NCI-H2196 (cell line): ENCODE data around the gene NKX1-2.

Experiments
- DNase-seq: peaks from one replicate; lab custom pipeline; 2025; ENCODE audit not compliant: unreplicated experiment; lab: John Stamatoyannopoulos, UW

Gene NKX1-2

DNA sequence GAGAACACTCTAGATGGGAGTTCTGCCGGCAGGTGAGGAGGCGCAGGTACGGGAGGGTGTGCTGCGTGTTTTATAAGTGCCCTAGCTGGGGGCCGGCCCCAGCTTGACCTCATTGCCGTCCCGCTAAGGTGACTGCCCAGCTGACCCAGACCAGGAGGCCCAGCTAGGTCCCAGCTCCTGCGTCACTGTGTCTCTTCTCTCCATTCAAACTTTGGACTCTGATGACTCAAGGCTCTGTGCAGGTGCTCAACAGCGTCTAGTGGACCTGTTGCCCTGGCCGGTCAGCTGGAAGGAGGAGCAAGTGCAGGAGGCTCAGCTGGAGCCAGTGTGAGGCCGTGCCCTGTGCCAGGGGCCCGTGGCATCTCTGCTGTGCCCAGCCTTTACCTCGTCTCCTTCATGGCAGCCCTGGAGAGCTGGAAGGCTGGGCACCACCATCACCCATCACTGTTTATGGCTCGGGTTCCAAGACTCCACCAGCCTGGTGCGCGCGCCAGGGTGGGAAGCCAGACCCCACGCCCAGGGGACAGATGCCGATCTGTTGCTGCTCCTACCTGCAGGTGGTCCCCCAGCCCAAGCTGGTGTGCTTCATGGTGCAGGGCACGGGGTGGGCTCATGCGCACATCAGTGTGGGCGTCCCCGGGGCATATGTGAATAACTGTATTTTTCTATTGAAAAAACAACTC is 26.3 kb upstream of the NKX1-2 start:
- DNase-seq = no peak

DNA sequence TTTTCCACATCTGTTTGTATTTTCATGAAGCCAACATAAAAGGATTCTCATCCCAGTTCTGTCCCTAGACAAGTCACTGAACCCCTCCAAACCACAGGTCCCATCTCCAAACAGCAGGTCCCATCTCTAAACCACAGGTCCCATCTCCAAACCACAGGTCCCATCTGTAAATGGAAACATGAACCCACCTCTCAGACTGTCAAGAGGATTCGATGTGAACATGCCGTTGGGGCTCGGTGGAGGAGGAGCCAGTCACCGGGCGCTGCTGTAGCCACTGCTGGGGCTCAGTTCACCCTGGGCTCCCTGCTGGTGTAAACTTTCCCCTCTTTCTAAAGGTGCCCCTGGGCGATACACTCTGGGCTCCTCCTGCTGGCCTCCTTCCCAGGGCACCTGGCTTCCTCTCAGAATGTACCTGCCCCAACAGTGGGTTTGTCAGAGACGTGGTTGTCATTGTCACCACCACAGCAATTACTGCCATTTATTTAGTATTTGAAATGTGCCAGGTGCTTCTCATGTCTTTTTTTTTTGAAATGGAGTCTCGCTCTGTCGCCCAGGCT is 24.8 kb upstream of the NKX1-2 start:
- DNase-seq = no peak

DNA sequence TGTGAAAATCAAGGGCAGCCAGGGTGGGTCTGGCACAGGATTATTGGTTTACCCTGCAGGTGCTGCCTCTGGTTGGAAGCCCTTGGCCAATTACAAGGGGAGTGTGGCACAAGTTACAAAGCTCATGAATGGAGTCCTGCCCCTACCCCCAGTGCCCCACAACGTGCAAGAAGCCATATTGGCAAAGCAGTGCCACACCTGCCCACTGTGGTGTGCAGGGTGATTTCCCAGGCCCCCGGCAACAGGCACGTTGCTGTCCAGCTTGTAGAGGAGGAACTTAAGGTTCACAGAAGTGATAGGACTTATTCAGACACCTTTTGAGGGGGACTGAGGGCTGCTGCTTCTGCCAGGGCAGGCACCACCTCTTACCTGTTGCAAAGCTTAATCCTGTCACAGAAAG is 23.2 kb upstream of the NKX1-2 start:
- DNase-seq = no peak

DNA sequence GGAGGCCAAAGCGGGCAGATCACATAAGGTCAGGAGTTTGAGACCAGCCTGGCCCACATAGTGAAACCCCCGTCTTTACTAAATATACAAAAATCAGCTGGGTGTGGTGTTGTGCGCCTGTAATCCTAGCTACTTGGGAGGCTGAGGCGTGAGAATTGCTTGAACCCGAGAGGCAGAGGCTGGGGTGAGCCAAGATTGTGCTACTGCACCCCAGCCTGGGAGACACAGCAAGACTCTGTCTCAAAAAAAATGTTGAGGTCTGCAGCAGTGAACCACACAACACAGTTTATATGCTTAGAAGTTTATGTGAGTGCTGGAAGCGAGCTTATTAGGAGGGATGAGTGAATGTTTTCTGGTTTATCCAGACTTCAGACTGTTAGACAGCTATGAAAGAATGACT is 22.2 kb upstream of the NKX1-2 start:
- no peak for DNase-seq

DNA sequence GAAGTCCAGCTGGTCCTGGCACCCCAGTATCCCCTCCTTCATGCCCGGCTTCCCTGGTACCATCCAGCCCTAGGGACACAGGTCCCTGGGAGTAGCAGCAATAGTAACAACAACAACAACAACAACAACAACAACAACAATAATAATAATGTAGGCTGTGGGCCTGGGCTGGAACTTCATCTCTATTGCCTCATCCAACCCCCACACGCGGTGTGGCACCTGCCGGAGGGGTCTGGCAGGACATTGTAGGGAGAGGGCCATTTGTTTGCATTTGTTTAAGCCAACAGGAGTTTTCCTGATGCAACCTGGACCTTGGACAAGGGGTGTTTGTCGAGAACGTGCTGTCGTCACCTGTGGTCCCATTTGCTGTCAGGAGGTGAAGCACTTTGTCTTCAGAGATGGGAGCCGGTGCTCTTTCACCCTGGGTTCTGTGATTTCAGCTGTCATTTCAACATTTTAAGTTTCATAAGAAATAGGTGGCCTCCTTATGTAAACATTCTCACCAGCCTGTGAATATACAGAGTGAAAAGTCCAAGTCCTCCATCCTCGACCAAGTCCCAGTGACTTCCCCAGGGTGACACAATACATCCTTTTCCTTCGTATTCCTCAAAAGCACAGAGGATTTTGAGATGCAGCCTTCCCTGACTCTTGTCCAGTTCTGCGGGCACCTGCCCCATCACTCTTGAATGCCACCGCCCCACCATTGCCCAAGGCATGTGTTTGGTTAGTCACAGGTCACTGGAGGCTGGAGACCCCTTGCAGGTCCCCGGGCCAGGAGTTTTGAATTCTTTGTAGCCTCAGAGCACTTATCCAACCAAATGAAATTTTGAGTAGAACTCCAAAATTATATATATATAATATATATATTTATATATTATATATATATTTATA is 21.0 kb upstream of the NKX1-2 start:
- no peak for DNase-seq

DNA sequence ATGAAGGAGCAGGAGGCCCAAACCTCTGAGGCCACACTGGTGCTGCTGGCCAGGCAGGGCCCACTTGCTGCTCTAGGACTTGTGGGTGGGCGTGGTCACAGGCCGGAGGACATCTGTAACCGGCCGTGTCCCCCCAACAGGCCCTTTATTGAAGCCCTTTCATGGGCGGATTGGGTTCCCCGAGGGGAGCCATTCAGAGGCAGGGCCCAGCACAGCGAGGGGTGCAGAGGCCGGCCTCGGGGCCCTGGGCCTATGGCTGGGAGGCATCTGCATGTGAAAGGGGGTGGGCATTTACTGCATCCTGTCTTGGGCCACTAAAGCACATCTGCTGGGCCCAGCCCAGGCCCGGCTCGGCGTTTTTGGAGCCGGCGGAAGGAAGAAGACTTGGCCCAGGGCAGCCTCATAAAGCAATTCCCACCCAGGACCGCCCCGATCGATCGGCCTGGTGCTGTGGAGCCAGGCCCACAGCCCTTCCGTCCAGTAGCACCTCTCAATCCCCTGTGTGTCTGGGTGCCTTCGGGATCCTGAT is 20.2 kb upstream of the NKX1-2 start:
- no peak for DNase-seq

DNA sequence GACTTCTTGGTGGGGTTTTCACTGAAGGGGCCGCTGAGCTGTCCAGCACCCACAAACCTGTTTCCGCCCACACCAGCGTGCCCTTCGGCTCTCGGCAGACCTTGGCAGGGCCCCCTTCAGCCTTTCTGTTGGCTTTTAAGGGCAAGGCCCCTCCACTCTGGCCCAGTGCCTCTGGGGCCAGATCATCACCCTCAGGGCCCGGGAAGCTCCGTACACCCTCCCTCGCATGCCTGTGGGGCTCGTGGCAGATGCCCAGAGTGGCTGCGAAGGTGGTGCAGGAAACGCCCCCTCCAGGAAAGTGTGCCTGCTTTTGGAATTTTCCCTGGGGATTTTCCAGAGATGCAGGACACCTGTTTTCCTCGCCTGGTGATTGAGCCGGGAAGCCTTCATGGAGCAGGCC is 18.8 kb upstream of the NKX1-2 start:
- no peak for DNase-seq

DNA sequence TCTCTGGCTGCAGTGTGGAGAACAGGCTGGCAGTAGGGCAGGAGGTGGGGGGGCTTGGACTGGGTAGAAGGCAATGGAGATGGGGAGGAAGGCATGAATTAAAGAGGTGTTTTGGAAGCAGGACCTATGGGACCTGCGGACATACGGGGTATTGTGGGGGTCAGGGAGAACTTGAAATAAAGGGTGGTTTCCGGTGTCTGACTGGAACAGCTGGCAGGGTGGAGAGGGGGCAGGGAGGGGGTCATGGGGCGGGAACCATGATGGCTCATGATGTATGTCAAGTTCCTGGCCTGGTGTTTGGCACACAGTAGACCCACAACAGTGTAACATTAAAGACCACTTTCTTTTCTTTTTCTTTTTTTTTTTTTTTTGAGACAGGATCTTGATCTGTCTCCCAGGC is 17.3 kb upstream of the NKX1-2 start:
- DNase-seq = no peak

DNA sequence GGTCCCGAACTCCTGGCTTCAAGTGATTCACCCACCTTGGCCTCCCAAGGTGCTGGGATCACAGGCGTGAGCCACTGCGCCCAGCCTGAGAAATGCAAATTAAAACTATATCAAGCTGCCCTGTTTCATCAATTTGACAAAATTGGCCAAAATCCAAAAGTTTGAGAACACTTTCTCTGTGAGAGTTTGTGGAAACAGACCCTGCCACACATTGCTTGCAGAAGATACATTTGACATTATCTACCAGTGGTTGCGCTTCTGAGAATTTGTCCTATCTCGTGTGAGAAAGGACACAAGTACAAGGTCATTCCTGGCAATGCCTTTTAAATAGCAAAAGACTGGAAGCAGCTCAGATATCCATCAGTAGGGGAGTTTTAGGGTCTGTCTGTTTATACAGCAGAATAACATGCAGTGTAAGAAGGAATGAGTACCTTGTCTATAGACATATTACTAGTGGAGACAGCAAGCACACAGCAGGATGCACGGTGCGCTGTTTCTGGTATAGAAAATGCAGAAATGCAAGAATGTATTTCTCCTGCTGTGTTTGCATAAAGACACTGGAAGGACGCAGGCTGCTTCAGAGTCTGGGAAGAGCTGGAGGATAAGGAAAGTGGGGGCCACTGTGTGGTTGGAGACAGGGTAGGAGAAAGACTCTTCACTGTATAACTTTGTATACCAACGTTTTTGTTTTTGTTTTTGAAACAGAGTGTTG is 16.1 kb upstream of the NKX1-2 start:
- no peak for DNase-seq

DNA sequence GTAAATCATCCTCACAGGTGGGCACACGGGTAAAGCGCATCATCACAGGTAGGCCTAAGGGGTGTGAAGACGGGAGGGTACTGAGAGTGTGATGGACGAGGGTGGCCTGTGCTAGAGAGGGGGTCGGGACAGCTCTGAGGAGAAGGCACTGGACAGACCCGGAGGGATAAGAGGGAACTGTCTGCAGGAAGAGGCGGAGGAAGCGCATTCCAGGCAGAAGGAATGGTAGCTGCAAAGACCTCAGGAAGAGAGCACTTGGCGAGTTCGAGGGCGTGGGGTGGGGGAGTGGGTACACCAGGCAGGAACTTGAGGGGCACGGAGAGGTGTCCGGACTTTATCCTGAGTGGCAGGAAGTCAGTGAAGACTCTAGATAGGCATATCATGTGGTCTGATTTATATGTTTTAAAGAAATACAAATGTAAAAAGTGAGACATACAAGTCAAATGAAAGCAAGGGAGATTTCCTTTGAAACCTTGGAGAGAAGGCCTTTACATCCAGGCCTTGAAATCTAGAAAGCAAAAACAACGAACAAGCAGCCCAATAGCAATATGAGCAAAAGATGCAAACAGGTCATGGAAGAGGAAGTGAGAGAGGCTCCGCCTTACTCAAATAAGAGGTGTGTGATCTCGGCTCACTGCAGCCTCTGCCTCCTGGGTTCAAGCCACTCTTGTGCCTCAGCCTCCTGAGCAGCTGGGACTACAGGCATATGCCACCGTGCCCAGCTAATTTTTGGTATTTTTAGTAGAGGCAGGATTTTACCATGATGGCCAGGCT is 15.4 kb upstream of the NKX1-2 start:
- no peak for DNase-seq

DNA sequence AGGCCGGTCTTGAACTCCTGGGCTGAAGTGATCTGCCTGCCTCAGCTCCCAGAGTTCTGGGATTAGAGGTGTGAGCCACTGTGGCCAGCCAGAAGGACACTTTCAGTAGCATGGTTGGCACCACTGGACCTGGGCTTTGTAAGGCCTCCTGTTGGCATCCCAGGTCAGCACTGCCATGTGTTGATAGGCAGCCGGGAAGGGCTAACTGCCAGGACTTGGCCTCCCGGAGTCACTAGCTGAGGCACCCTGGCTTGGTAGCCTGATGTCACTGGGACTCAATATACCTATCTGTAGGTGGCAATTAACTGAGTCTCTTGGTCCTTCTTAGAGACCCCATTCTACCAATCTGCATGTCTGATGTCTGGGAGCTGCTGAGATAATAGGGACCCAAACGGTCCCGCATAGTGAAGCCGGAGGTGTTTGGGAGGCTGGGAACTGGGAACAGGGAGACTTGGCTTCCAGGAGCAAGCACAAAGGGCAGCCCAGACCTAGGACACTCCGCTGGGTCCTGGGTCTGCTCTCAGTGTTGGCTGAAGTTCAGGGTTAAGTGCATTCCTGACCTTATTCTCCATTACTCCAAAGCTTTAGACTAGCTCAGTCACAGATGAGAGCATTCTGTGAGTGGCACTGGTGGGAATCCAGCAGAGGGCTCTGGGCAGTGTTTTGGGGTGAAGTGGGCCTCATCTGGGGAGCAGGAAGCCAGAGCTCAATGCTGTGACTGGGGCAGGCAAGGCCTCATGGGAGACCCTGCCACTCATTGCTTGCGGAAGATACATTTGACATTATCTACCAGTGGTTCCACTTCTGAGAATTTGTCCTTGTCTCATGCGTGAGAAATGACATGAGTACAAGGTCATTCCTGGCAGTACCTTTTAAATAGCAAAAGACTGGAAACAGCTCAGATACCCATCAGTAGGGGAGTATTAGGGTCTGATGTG is 14.5 kb upstream of the NKX1-2 start:
- DNase-seq = no peak

DNA sequence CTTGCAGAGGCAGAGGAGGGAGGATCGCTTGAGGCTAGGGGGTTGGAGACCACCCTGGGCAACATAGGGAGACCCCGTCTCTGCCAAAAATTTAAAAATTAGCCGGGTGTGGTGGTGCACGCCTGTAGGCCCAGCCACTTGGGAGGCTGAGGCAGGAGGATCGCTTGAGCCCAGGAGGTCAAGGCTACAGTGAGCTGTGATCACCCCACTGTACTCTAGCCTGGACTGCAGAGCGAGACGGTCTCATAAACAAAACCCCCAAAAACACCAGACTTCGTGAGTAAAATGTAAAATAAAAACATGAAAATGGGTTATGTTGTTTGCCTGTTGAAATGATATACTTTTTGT is 12.5 kb upstream of the NKX1-2 start:
- DNase-seq = no peak

DNA sequence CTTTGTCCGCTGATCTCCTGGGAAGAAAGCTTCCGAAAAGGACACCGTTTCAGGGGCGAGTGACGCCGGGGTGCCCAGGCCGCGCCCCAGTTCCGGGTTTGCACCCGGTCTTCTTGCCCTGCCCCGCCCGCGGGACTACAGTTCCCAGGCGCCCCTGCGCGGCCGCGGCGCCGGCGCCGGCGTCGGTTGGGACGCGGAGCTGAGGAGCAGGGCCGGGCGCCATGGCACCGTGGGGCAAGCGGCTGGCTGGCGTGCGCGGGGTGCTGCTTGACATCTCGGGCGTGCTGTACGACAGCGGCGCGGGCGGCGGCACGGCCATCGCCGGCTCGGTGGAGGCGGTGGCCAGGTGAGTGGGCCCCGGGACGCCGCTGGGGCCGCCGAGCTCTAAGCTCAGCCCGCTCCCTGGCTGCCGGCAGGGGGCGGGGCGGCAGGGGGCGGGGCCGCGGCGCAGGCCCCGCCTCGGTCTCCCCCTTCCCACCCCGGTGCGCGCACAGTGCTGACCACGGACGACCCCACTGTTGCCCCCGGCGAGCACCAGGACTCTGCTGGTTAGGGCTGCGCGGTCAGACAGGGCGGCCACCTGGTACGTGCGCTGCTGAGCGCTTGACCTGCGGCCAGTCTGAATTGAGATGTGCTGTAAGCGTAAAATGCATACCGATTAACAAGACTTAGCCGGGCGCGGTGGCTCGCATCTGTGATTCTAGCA is 12.0 kb upstream of the NKX1-2 start, which contains the start of gene LHPP:
TSS of gene LHPP (plus strand) at position 182 of the 706 bp plus-strand sequence. CDS start at position 222, 40 bp downstream.
- peak; percentile 58 for DNase-seq

DNA sequence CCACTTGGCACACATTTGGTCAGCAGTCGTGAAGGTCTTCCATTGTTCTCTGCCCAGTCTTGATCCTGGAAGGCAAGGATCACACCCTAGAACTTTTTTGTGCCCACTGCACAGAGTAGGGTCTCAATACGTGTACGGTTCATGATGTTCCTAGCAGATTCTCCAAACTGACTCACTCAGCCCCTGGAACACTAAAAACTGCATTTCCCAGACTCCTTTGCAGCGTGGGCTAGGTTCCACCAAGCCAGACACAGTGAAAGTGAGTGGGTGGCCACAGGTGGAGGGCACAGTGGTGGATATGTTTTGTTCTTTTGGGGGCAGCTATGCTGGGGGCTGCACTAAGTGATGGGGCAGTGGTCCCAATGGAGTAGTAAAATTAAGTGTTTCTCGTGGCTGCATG is 10.3 kb upstream of the NKX1-2 start:
- DNase-seq = no peak

DNA sequence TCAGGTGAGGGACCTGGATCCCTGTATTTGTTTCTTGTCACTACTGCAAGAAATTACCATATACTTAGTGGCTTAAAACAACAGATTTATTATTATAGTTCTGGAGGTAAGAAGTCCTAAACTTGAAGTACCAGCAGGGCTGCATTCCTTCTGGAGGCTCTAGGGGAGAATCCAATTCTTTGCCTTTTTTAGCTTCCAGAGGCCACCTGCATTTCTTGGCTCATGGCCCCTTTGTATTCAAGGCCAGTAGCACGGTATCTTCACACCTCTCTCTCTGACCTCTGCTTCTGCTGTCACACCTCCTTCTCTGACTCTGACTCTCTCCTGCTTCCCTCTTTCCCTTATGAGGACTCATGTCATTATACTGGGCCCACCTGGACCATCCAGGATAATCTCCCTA is 9.6 kb upstream of the NKX1-2 start:
- no peak for DNase-seq

DNA sequence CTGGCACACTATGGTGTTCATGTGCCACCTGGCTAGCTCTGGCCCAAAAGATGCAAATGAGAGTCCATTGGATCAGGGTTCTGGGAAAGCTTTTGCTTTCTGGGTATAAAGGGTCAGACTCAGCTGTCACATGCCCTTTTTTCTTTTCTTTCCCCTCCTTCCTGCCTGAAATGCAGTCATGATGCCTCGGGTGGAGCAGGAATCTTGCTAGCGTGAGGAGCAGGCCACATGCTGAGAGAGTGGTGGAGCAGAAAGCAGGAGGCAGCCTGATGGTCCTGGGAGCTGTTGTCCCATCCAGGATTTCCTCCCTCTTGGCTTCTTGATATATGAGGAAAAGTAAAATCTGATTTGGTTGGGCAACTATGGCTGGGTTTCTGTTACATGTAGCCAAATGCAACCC is 9.1 kb upstream of the NKX1-2 start:
- no peak for DNase-seq

DNA sequence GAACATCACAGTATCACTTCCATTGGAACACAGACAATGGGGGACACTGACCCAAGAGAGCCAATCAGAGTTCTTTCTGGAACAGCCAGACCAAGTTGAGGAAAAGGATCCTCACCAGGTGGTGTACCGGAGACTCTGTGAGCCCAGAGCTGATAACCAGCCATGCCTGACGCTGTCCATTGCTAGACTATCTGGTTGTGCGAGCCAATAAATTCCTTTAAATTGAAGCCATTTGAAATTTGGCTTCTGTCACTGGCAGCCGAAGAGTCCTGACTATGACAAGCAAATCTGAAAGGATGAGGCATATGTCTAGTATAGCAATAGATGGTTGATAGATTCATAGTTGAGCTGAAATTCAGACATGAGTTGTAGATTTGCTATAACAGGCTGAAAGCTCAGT is 8.6 kb upstream of the NKX1-2 start:
- no peak for DNase-seq

DNA sequence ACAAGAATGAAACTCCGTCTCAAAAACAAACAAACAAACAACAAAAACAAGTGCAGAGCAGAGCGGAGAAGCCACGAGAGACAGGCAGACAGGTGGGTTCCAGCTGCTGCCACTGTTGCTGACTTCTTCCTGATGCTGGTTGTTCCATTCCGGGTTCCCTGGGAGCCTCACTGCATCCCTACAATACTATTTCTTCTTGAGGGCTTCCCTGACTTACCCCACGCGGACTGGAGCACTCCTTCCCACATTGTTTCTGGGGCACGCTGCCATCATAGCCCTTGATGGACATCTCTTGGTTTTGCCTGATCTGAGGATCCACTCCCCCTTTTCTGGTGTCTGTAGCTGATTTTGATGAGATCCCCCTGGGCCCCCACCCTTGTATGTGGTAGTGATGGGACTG is 5.6 kb upstream of the NKX1-2 start:
- no peak for DNase-seq
